HG03439 (cell line): ENCODE measurements around the gene PTCD1.

Experiments used
- ATAC-seq: cut with Tn5 transposase; IDR thresholded peaks from one replicate; pipeline ENCODE4 v1.9.1; 2021; ENCODE audit warnings: mild to moderate bottlenecking, moderate library complexity; ENCODE audit not compliant: unreplicated experiment

Gene PTCD1

DNA sequence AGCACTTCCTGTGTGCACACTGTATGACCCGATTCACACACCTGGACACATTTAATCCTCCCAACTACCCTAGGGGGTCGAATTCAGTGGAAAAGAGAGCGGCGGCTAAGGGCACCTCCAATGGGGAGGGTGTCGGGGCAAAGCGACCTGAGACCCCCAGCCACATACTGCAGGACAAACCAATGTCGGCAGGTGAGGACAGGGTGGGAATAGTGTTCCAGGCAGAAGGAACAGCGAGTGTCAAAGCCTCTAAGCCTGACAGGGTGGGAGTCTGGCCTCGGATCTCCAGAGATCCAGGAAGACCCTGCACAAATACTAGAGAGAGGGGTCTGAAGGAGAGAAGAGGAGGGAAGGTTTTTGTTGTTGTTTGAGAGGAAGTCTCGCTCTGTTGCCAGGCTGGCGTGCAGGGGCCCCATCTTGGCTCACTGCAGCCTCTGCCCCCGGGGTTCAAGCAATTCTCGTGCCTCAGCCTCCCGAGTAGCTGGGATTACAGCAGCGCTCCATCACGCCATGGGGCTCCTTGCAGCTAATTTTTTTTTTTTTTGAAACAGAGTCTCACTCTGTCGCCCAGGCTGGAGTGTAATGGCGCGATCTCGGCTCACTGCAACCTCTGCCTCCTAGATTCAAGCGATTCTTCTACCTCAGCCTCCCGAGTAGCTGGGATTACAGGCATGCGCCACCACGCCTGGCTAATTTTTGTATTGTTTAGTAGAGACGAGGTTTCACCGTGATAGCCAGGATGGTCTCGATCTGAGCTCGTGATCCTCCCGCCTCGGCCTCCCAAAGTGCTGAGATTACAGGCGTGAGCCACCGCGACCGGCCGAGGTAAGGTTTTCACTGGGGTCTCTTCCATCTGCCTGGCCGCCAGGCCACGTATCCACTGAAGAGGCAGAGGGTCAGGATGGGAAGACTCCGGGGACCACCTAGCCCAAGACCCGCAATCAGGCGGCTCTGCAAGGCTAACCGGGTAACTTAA is 65.2 kb downstream of the PTCD1 start:
- ATAC-seq: no peak

DNA sequence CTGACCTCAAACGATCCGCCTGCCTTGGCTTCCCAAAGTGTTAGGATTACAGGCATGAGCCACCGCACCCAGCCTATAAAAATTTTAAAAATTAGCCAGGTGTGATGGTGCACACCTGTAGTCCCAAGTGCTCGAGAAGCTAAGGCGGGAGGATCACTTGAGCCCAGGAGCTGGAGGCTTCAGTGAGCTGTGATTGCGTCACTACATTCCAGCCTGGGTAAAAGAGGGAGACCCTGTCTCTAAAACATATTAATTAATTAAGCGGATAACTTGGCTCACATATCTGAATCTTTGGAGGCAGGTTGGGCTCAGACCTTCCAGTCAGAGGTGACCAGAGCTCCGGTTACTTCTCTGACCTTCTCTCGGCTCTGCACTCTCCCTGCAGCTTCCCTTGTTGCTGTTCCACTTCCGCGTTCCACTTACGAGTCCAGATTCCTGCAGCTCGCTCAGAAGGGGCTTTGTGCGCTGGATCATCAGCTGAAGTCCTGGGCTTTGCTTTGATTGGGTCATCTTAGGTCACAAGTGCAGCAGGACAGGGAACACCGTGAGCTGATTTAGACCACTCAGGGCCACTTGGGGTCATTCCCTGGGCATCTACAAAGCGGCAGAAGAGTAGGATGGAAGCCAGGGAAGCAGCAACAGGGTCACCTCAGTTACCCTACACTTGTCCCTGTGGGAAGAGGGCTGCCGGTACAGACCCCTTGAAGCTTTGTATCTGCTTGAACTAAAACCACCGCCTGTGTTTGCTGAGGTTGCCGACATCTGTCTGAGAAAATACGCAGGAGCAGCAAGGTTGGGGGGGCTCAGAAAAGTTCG is 66.1 kb downstream of the PTCD1 start:
- ATAC-seq: no peak

DNA sequence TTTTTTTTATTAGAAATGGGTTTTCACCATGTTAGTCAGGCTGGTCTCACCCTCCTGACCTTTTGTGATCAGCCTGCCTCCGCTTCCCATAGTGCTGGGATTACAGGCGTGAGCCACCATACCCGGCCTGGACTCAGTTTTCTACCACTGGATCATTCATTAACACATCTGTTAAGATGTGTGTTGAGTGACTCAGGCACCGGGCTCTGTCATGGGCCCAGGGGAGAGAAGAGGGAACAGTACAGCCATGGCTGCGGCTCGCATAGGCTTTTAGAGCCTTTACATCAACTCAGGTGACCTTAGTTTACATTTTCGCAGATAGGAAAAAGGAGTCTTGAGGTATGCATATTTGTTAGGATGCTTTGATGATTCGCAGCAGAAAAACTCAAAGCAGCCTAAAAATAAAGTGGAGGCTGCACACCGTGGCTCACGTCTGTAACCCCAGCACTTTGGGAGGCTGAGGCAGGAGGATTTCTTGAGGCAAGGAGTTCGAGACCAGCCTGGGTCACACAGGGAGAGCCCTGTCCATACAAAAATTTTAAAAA is 67.2 kb downstream of the PTCD1 start:
- no peak for ATAC-seq

DNA sequence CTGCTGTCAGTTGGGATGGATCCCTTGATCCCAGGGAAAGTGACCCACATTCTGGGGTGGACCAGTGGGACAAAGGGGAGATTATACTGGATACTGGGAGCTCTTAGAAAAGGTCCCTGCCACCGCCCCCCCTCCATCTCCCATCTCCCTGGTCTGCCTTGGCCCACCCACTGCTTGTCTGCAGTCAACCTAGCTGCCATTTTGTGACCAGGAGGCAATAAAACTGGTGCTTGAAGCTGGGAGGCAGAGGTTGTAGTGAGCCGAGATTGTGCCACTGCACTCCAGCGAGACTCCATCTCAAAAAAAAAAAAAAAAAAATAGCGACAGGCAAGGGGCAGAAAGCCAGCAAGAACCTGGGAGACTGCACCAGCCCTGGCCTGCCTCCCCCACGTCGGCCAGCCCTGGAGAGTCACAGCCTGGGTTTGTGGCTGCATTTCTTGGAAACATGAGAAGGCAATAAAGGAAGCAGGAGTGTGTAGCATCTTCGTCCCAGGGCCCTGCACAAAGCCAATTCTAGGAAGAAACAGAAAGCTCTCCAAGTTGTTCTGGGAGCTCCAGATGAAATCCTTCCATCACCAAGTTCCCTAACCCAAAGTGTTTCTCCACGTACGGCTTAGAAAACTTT is 68.7 kb downstream of the PTCD1 start:
- ATAC-seq: no peak

DNA sequence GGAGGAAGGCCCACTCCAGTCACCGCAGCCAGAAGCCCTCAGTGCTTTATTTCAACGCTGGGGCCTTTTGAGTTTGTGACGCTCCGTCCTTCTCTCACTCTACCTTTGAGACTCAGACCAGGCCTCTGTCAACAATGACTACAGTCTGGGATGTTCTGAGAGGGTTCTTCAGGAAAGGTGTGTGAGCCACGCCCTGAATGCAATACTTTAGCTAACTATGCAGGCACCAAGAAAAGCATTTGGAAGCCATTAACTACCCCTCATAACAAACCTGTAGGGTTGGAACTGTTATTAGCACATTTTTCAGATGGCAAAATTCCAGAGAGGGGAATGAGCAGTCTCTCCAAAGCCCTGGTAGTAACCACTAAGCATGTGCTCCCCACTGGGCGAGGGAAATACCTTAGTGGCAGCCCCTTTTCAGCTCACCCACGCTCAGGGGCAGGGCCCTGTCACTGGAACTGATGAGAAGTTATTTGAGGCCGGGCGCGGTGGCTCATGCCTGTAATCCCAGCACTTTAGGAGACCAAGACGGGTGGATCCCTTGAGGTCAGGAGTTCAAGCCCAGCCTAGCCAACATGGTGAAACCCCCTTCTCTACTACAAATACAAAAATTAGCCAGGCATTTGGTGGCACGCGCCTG is 69.7 kb downstream of the PTCD1 start:
- no peak for ATAC-seq
